ENCODE results near the gene ZNF407. TPM values are rescaled to one million over a fixed set of nuclear protein-coding genes. Genes with fewer than 3 reads are reported as not detected.

Gene ZNF407
- total RNA-seq, 1 donor from 2014 or later: 14.2 TPM

GRCh38 chr18:74613381-74613780, 15.7 kb downstream of the ZNF407 start:
- no peak for DNase-seq (ENCODE audit: extremely low spot score, unreplicated experiment)
- Mint-ChIP-seq H3K4me1 (ENCODE audit: unreplicated experiment) (peaks cover 25% of the 10 kb centered on the region), H3K9me3 (ENCODE audit: unreplicated experiment) (no peaks in the 10 kb centered on the region), H3K27me3 (ENCODE audit: unreplicated experiment) (no peaks in the 10 kb centered on the region), H3K4me3 (ENCODE audit: unreplicated experiment) (no peak overlapping the region), H3K27ac (ENCODE audit: unreplicated experiment) (no peak overlapping the region), H3K36me3 (ENCODE audit: unreplicated experiment) (no peaks in the 10 kb centered on the region)
- TF ChIP-seq CTCF (IDR thresholded peaks at IDR 0.05): no peak

- H3K4me3 Mint-ChIP-seq (ENCODE audit: unreplicated experiment): no peak overlapping the region
- H3K27me3 Mint-ChIP-seq (ENCODE audit: unreplicated experiment): no peaks in the 10 kb centered on the region
- no peaks in the 10 kb centered on the region for H3K9me3 Mint-ChIP-seq (ENCODE audit: unreplicated experiment)
- no peak for TF ChIP-seq CTCF (IDR thresholded peaks at IDR 0.05)
- no peak overlapping the region for H3K27ac Mint-ChIP-seq (ENCODE audit: unreplicated experiment)
- DNase-seq (ENCODE audit: extremely low spot score, unreplicated experiment): no peak
- H3K36me3 Mint-ChIP-seq (ENCODE audit: unreplicated experiment): no peaks in the 10 kb centered on the region
- H3K4me1 Mint-ChIP-seq (ENCODE audit: unreplicated experiment): peaks cover 20% of the 10 kb centered on the region
These were observed 18.8 kb downstream of the ZNF407 start for GRCh38 chr18:74616494-74616893.

- no peaks in the 10 kb centered on the region for H3K27me3 Mint-ChIP-seq (ENCODE audit: unreplicated experiment)
- H3K4me3 Mint-ChIP-seq (ENCODE audit: unreplicated experiment): no peak overlapping the region
- no peaks in the 10 kb centered on the region for H3K9me3 Mint-ChIP-seq (ENCODE audit: unreplicated experiment)
- no peaks in the 10 kb centered on the region for H3K36me3 Mint-ChIP-seq (ENCODE audit: unreplicated experiment)
- no peak for DNase-seq (ENCODE audit: extremely low spot score, unreplicated experiment)
- peaks cover 18% of the 10 kb centered on the region for H3K4me1 Mint-ChIP-seq (ENCODE audit: unreplicated experiment)
- H3K27ac Mint-ChIP-seq (ENCODE audit: unreplicated experiment): no peak overlapping the region
- TF ChIP-seq CTCF (IDR thresholded peaks at IDR 0.05): no peak
These were observed 19.8 kb downstream of the ZNF407 start for GRCh38 chr18:74617486-74617885.

GRCh38 chr18:74622072-74622471, 24.4 kb downstream of the ZNF407 start:
- no peak for DNase-seq (ENCODE audit: extremely low spot score, unreplicated experiment)
- H3K27me3 Mint-ChIP-seq (ENCODE audit: unreplicated experiment): no peaks in the 10 kb centered on the region
- H3K4me3 Mint-ChIP-seq (ENCODE audit: unreplicated experiment): no peak overlapping the region
- TF ChIP-seq CTCF (IDR thresholded peaks at IDR 0.05): no peak
- no peaks in the 10 kb centered on the region for H3K9me3 Mint-ChIP-seq (ENCODE audit: unreplicated experiment)
- H3K27ac Mint-ChIP-seq (ENCODE audit: unreplicated experiment): no peak overlapping the region
- no peaks in the 10 kb centered on the region for H3K36me3 Mint-ChIP-seq (ENCODE audit: unreplicated experiment)
- H3K4me1 Mint-ChIP-seq (ENCODE audit: unreplicated experiment): no peaks in the 10 kb centered on the region

- H3K9me3 Mint-ChIP-seq (ENCODE audit: unreplicated experiment): no peaks in the 10 kb centered on the region
- H3K27ac Mint-ChIP-seq (ENCODE audit: unreplicated experiment): no peak overlapping the region
- no peaks in the 10 kb centered on the region for H3K27me3 Mint-ChIP-seq (ENCODE audit: unreplicated experiment)
- no peak overlapping the region for H3K4me3 Mint-ChIP-seq (ENCODE audit: unreplicated experiment)
- DNase-seq (ENCODE audit: extremely low spot score, unreplicated experiment): no peak
- peak; percentile 48 for TF ChIP-seq CTCF (IDR thresholded peaks at IDR 0.05)
- no peaks in the 10 kb centered on the region for H3K4me1 Mint-ChIP-seq (ENCODE audit: unreplicated experiment)
- no peaks in the 10 kb centered on the region for H3K36me3 Mint-ChIP-seq (ENCODE audit: unreplicated experiment)
These were observed 25.6 kb downstream of the ZNF407 start for GRCh38 chr18:74623047-74623816.
